ENCODE data around the gene SERPINA1.

DNA sequence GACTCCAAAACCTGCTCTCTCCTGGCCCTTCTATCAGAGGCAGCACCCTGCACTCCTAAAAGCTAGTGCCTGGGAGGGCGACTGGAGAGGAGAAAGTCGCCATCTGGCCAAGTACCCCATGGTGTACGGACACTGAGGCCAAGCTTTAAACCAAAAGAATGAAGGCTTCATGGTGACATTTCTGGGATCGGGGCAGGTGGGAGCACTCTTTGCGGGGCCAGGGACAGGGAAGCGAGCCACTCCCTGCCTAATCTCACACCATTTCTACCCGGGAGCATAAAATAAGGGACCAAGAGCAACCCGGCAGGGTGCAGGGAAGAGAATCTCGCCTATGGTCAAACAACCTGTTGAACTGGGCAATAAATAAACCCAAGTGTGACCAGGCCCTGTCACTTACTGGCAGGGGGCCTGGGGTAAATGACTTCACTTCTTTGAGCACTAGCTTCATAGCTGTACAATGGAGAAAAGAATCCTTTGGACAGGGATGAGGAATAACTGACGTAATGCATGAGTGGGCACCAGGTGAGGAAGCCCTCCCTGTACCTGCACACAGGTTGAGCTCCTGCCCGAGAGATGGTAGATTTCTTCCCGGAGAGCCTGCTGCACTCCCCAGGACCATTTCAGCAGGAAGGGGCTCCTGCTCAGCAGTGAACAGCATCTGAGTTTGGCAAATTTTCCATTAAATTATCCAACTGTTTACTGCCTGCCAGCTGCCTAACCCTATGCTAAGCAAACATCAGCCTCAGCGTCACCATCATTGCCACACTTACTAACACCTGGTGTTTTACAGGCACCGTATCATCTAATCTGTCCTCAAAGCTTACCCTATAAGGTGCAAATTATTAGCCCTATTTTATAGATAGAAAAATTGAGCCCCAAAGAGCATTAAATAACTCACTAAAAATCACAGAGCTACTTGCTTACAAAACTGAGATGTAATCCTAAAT lies 2.0 kb downstream of the SERPINA1 start:
- TF ChIP-seq CTCF (IDR thresholded peaks at IDR 0.05) (no peak), EZH2 (IDR thresholded peaks at IDR 0.05; ENCODE audit: borderline replicate concordance, insufficient read depth, low read depth, low read length, poor library complexity, severe bottlenecking) (no peak)

All from B cell (primary cell).